Measurements from ENCODE around the gene RCAN2. TPM values are rescaled to one million over a fixed set of nuclear protein-coding genes. Genes with fewer than 3 reads are reported as not detected.

RCAN2 gene
- total RNA-seq, 1 donor from 2014 or later, result 3.6 TPM

DNA sequence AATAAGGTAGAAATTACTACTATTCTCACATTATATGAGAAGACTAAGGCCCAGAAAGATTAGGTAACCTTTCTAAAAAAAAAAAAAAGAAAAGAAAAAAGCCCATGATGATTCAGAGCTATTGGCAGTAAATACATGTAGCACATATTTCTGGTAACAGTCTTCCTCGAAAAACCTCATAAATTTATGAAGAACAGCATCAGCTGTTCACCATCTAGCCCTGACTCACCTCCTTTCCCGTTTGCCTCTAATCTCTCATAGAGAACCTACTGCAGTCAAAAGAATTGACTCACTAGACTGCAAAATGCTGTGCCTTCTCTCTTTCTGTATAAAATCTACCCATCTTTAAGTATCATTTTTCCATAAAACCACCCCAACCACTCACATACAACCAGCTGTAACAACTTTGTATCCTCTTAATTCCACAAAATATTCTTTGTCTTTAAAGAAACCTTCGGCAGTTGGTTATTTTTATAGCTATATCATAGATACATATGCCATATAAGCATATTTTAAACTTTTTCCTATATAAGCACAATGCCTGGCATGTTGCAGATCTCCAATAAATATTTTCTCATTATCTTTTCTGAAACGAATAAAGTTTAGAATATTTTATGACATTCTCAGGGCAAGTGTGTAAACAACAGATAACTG is 167.8 kb downstream of the RCAN2 start:
- no peak for DNase-seq (ENCODE audit: low read depth, low spot score)
- Mint-ChIP-seq H3K36me3 (ENCODE audit: low read depth) (no peaks in the 10 kb centered on the region), H3K27me3 (ENCODE audit: low read depth) (peaks cover 3% of the 10 kb centered on the region), H3K9me3 (no peaks in the 10 kb centered on the region), H3K4me1 (peaks cover 6% of the 10 kb centered on the region), H3K27ac (ENCODE audit: unreplicated experiment) (no peak overlapping the region), H3K4me3 (no peak overlapping the region)
- TF ChIP-seq, protein P1, sequence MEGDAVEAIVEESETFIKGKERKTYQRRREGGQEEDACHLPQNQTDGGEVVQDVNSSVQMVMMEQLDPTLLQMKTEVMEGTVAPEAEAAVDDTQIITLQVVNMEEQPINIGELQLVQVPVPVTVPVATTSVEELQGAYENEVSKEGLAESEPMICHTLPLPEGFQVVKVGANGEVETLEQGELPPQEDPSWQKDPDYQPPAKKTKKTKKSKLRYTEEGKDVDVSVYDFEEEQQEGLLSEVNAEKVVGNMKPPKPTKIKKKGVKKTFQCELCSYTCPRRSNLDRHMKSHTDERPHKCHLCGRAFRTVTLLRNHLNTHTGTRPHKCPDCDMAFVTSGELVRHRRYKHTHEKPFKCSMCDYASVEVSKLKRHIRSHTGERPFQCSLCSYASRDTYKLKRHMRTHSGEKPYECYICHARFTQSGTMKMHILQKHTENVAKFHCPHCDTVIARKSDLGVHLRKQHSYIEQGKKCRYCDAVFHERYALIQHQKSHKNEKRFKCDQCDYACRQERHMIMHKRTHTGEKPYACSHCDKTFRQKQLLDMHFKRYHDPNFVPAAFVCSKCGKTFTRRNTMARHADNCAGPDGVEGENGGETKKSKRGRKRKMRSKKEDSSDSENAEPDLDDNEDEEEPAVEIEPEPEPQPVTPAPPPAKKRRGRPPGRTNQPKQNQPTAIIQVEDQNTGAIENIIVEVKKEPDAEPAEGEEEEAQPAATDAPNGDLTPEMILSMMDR (conservative IDR thresholded peaks at IDR 0.05), result no peak

DNA sequence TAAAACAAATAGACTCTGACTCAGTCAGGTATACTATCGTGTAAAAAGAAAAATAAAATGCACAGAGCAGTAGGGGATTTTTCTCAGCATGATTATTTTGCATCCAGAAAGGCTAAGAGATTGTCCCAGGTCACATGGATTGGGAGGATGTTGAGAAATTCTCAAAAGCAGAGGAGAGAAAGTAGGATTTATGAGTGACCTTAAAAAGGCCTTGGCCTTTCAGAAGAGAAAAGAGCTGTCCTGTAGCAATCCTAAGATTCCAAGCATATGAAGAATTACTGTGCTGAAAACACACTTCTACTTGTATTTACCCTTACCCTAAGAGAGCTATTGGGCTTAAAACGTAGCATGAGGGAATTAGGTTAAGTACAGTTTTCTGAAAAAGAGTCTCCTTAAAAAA is 170.7 kb downstream of the RCAN2 start:
- Mint-ChIP-seq H3K27ac (ENCODE audit: unreplicated experiment) (no peak overlapping the region), H3K4me3 (no peak overlapping the region), H3K4me1 (no peaks in the 10 kb centered on the region), H3K27me3 (ENCODE audit: low read depth) (no peaks in the 10 kb centered on the region), H3K36me3 (ENCODE audit: low read depth) (no peaks in the 10 kb centered on the region), H3K9me3 (no peaks in the 10 kb centered on the region)
- DNase-seq (ENCODE audit: low read depth, low spot score), result no peak
- TF ChIP-seq, protein P1 (conservative IDR thresholded peaks at IDR 0.05), result no peak

DNA sequence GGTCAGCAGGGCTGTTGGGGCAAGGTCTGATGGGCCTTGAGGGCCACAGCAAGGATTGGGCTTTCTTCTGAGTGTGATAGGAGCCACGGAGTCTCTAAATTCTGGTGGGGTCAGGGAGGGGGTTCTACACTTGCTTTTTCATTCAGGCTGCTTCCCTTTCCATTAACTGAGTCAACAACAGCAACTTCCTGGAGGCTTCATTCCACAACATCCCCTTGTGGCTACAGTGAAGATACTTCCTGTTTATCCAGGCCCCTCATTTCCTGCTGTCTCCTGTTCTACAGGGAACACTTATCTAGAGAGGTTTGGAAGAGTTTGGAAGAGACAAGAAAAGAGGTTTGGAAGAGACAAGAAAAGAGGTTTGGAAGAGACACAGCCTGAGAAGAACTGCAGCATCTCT is 175.7 kb downstream of the RCAN2 start:
- no peaks in the 10 kb centered on the region for H3K9me3 Mint-ChIP-seq
- no peaks in the 10 kb centered on the region for H3K36me3 Mint-ChIP-seq (ENCODE audit: low read depth)
- no peak for DNase-seq (ENCODE audit: low read depth, low spot score)
- no peak overlapping the region for H3K4me3 Mint-ChIP-seq
- TF ChIP-seq, protein P1 (conservative IDR thresholded peaks at IDR 0.05), result no peak
- H3K27ac Mint-ChIP-seq (ENCODE audit: unreplicated experiment), result no peak overlapping the region
- H3K27me3 Mint-ChIP-seq (ENCODE audit: low read depth), result peaks cover 4% of the 10 kb centered on the region
- no peaks in the 10 kb centered on the region for H3K4me1 Mint-ChIP-seq

DNA sequence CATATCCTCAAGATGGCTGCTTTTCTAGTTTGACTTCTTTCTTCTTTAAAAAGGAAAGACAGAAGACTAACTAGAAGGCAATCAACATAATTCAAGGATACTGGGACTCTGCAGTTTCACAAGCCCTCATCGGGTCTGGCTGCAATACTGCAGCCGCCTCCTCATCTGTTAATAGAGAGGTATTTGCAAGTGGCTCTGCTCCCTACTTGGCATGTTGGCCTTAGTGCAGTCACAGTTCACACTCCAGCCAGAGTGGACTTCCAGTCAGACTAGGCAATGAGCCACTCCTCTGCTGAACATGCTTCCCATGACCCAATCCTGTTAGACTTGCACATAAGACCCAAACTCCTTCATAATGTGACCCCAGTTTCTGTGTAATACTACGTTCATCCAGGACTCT is 178.6 kb downstream of the RCAN2 start:
- H3K27ac Mint-ChIP-seq (ENCODE audit: unreplicated experiment), result no peak overlapping the region
- no peak for DNase-seq (ENCODE audit: low read depth, low spot score)
- H3K4me1 Mint-ChIP-seq, result no peaks in the 10 kb centered on the region
- H3K36me3 Mint-ChIP-seq (ENCODE audit: low read depth), result no peaks in the 10 kb centered on the region
- H3K9me3 Mint-ChIP-seq, result no peaks in the 10 kb centered on the region
- TF ChIP-seq, protein P1 (conservative IDR thresholded peaks at IDR 0.05), result no peak
- H3K27me3 Mint-ChIP-seq (ENCODE audit: low read depth), result peaks cover 4% of the 10 kb centered on the region
- no peak overlapping the region for H3K4me3 Mint-ChIP-seq

DNA sequence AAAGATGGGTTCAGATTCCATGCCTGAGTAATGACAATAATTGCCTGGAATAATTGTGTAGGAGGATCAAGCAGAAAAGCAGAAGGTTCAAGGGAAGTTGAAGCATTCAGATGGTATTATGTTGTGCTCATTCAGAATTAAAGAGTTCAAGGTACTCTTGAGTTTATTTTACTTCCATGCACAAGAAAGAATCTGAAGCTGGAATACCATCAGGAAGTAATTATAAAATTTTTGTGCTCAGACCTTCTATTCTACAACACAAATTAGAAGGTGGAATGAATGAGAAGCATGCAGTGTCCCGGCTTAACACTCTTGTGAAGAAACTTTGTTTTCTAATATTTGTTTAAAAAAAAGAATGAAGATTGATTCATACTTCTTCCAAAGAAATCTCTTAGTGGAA is 181.1 kb downstream of the RCAN2 start:
- Mint-ChIP-seq H3K9me3 (no peaks in the 10 kb centered on the region), H3K36me3 (ENCODE audit: low read depth) (no peaks in the 10 kb centered on the region), H3K27ac (ENCODE audit: unreplicated experiment) (no peak overlapping the region), H3K4me3 (no peak overlapping the region), H3K27me3 (ENCODE audit: low read depth) (peaks cover 4% of the 10 kb centered on the region), H3K4me1 (no peaks in the 10 kb centered on the region)
- DNase-seq (ENCODE audit: low read depth, low spot score), result no peak
- TF ChIP-seq, protein P1 (conservative IDR thresholded peaks at IDR 0.05), result no peak
